Measurements from ENCODE around the gene SH3GL3. TPM values are rescaled to one million over a fixed set of nuclear protein-coding genes. Genes with fewer than 3 reads are reported as not detected.

SH3GL3 gene
- polyA plus RNA-seq, 4 donors = 0.16 to 0.84 TPM; not detected in 2

DNA sequence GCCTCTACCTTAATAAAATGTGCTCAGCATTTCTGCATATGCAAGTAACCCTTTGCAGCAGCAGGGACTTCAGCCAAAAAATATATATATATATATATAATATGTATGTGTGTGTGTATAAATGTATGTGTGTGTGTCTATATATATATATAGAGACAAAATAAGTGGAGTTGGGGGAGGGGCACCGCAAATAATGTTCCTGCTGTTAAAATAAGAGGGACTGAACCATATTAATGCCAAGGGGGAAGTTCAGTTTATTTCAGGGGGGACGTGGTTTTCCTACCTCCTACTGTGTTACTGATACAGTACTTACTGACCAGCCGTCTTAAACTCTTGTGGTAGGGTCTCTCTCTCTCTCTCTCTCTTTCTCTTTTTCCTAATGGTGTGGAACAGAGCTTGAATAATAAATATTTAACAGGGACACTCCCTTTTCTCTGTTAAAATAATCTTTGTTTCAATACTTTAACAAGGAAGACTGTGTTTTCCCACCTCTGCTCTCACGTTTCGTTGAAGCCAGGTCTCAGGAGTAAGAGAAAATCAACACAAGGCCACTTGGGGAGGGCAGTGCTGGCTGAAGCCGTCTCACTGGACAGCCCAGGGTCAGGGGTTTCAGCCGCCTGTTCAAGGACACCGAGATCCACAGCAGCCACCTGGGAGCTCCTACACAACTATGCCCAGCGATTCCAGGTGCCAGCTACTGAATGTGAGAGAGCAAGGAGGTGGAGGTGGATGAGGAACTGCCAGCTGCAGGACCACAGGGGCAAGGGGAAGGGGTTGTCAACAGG lies 164.0 kb downstream of the SH3GL3 start:
- Histone ChIP-seq H3K36me3 (ENCODE audit: control insufficient read depth in 3 of 3, insufficient read depth in 2 of 3, low read depth in 1 of 3, low read length in 3 of 3) (no peaks in the 10 kb centered on the region), H3K9me3 (ENCODE audit: control insufficient read depth in 2 of 2, insufficient read depth in 1 of 2, low read depth in 1 of 2, low read length in 1 of 2) (no peaks in the 10 kb centered on the region), H3K27ac (ENCODE audit: low read depth in 1 of 3, low read length in 2 of 3) (no peak overlapping the region), H3K27me3 (ENCODE audit: control insufficient read depth in 3 of 3, insufficient read depth in 3 of 3, low read length in 3 of 3) (no peaks in the 10 kb centered on the region), H3K4me1 (ENCODE audit: control insufficient read depth in 3 of 3, insufficient read depth in 2 of 3, low read depth in 1 of 3, low read length in 2 of 3) (no peaks in the 10 kb centered on the region), H3K4me3 (ENCODE audit: low read depth in 1 of 3, low read length in 3 of 3) (no peak overlapping the region)
- WGBS, 3 donors = 42 to 70% (median 53%) methylated on average over 9 of the region's 9 CpGs
- FAIRE-seq = no peak
- no peak for DNase-seq

DNA sequence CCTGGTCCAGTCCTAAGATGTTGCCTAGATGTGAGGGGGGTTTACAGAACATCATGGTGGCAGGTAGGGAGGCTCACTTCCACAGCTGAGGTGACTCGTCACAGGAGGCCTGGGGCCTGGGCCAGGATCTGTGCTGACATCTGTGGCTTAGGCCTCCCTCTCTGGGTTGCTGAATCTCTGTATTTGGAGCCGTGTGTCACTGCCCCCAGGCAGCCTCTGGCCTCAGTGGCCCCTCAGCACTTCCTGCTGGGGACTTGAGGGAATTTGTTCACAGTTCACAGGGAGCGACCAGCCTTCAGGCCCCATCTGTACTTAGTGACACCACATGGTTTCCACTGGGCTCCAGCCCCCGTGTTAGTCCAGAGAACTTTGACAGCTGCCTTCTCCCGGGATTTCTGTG lies 165.1 kb downstream of the SH3GL3 start:
- H3K27me3 ChIP-seq (ENCODE audit: control insufficient read depth in 3 of 3, insufficient read depth in 3 of 3, low read length in 3 of 3) = no peaks in the 10 kb centered on the region
- no peaks in the 10 kb centered on the region for H3K4me1 ChIP-seq (ENCODE audit: control insufficient read depth in 3 of 3, insufficient read depth in 2 of 3, low read depth in 1 of 3, low read length in 2 of 3)
- DNase-seq = no peak
- H3K27ac ChIP-seq (ENCODE audit: low read depth in 1 of 3, low read length in 2 of 3) = no peak overlapping the region
- no peaks in the 10 kb centered on the region for H3K9me3 ChIP-seq (ENCODE audit: control insufficient read depth in 2 of 2, insufficient read depth in 1 of 2, low read depth in 1 of 2, low read length in 1 of 2)
- H3K36me3 ChIP-seq (ENCODE audit: control insufficient read depth in 3 of 3, insufficient read depth in 2 of 3, low read depth in 1 of 3, low read length in 3 of 3) = no peaks in the 10 kb centered on the region
- H3K4me3 ChIP-seq (ENCODE audit: low read depth in 1 of 3, low read length in 3 of 3) = no peak overlapping the region
- no peak for FAIRE-seq
- WGBS, 3 donors = 68 to 77% (median 75%) methylated on average over 5 of the region's 5 CpGs

DNA sequence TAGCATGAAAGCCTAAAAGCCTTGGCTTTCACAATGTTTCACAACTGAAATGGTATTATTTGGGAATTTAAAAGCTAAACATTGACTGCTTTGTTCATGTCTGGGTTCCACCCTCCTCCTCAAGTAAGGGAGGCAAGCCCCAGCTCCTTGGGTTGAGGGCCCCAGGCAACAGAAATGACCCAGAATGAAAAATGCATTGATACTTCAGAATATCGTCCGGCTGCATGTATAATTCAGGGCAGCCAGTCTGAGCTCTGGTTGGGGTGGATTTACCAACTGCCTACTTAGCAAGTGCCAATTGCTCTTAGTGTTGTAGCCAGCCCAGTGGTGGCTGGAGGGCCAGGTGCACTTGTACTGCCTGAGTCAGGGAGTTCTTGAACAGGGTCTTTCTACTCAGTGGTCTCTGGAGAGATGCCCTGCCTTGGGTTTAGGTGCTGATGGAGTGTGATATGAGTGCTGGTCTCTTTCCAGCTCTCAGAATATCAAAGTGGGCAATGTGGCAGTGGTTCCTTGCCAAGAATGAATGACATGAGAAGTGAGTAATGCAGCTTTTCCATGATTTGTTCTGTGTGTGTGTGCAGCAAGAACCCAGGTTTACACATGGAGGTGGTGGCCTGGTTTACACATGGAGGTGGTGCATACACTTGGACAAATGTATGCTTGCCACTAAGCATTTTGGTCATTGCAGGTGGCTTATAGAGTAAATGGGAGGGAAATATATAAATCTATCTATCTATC lies 165.9 kb downstream of the SH3GL3 start:
- no peaks in the 10 kb centered on the region for H3K27me3 ChIP-seq (ENCODE audit: control insufficient read depth in 3 of 3, insufficient read depth in 3 of 3, low read length in 3 of 3)
- H3K4me1 ChIP-seq (ENCODE audit: control insufficient read depth in 3 of 3, insufficient read depth in 2 of 3, low read depth in 1 of 3, low read length in 2 of 3) = no peaks in the 10 kb centered on the region
- H3K36me3 ChIP-seq (ENCODE audit: control insufficient read depth in 3 of 3, insufficient read depth in 2 of 3, low read depth in 1 of 3, low read length in 3 of 3) = no peaks in the 10 kb centered on the region
- H3K27ac ChIP-seq (ENCODE audit: low read depth in 1 of 3, low read length in 2 of 3) = no peak overlapping the region
- FAIRE-seq (no peak), DNase-seq (no peak)
- 90 to 94% (median 92%) methylated on average over 2 of the region's 2 CpGs for WGBS, 3 donors
- no peak overlapping the region for H3K4me3 ChIP-seq (ENCODE audit: low read depth in 1 of 3, low read length in 3 of 3)
- H3K9me3 ChIP-seq (ENCODE audit: control insufficient read depth in 2 of 2, insufficient read depth in 1 of 2, low read depth in 1 of 2, low read length in 1 of 2) = no peaks in the 10 kb centered on the region

DNA sequence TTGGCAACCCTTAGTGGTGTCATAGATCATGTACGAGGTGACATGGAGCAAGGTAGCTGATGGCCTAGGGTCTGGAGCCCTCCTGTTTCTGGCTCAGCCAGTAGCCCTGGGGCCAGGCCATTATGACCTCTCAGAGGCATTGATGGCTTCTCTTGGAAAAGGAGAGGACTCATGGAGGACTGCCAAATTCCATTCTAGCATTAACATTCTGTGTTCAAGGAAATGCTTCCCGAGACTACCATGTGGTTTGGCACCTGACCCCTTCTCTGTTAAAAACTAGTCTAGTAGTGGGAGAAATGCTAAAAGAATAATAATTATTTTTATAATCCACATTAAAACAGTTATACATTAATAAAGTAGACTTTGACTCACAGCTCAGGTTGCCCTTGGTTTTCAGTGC lies 166.6 kb downstream of the SH3GL3 start:
- no peak for DNase-seq
- Histone ChIP-seq H3K36me3 (ENCODE audit: control insufficient read depth in 3 of 3, insufficient read depth in 2 of 3, low read depth in 1 of 3, low read length in 3 of 3) (no peaks in the 10 kb centered on the region), H3K27ac (ENCODE audit: low read depth in 1 of 3, low read length in 2 of 3) (no peak overlapping the region), H3K27me3 (ENCODE audit: control insufficient read depth in 3 of 3, insufficient read depth in 3 of 3, low read length in 3 of 3) (no peaks in the 10 kb centered on the region), H3K4me3 (ENCODE audit: low read depth in 1 of 3, low read length in 3 of 3) (no peak overlapping the region), H3K9me3 (ENCODE audit: control insufficient read depth in 2 of 2, insufficient read depth in 1 of 2, low read depth in 1 of 2, low read length in 1 of 2) (no peaks in the 10 kb centered on the region), H3K4me1 (ENCODE audit: control insufficient read depth in 3 of 3, insufficient read depth in 2 of 3, low read depth in 1 of 3, low read length in 2 of 3) (no peaks in the 10 kb centered on the region)
- FAIRE-seq = no peak
- WGBS, 3 donors = 68 to 78% (median 71%) methylated on average over 2 of the region's 2 CpGs

DNA sequence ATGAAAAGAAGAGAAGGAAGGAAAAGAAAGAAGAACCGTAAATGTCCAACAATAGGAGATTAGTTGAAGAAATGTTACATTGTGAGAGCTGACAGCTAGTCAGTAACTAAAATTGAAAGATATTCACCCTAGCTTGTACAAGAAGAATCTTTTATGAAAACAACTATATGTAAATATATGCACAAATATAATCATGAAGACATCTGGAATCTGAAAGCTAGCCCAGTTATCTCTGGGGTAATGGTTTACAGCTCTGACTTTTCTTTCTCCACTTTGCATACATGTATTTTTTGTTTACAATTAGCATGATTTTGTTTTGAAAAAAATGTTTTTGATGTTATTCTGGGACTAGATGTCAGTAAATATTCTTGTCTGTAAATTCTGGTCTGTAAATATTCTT lies 169.7 kb downstream of the SH3GL3 start:
- no peaks in the 10 kb centered on the region for H3K36me3 ChIP-seq (ENCODE audit: control insufficient read depth in 3 of 3, insufficient read depth in 2 of 3, low read depth in 1 of 3, low read length in 3 of 3)
- 69 to 77% (median 71%) methylated on average over 1 of the region's 1 CpG for WGBS, 3 donors
- FAIRE-seq (no peak), DNase-seq (no peak)
- H3K4me3 ChIP-seq (ENCODE audit: low read depth in 1 of 3, low read length in 3 of 3) = no peak overlapping the region
- H3K4me1 ChIP-seq (ENCODE audit: control insufficient read depth in 3 of 3, insufficient read depth in 2 of 3, low read depth in 1 of 3, low read length in 2 of 3) = no peaks in the 10 kb centered on the region
- H3K9me3 ChIP-seq (ENCODE audit: control insufficient read depth in 2 of 2, insufficient read depth in 1 of 2, low read depth in 1 of 2, low read length in 1 of 2) = no peaks in the 10 kb centered on the region
- H3K27me3 ChIP-seq (ENCODE audit: control insufficient read depth in 3 of 3, insufficient read depth in 3 of 3, low read length in 3 of 3) = no peaks in the 10 kb centered on the region
- no peak overlapping the region for H3K27ac ChIP-seq (ENCODE audit: low read depth in 1 of 3, low read length in 2 of 3)

DNA sequence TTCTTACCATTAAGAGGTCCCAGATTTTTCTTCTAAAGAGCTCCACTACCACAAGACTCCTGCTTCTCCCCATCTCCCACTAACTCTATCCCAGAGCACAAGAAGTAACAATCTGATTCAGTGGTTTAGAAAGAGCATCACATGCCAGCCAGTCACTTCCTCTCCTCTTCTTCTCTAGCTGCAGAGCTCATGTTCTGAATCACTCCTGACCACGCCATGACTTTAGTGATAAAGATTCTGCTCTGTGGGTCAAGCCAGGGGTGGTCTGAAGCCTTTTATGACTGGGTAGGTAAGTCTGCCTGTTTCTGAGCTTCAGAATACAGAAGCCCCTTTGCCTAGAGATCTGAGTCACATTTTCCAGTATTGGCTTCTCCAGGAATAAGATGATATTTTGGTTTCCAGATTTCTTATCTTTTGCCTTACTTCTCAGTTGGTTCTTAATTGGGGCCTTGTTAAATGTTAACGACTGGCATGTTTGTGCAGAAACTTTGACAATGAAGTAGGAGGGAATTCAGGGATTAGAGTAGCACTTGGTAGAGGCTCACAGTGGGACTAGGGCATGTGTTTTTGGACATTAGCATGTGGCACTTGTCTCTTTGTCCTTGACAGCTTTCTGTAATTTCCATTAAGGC lies 179.1 kb downstream of the SH3GL3 start:
- no peak overlapping the region for H3K27ac ChIP-seq (ENCODE audit: low read depth in 1 of 3, low read length in 2 of 3)
- no peak overlapping the region for H3K4me3 ChIP-seq (ENCODE audit: low read depth in 1 of 3, low read length in 3 of 3)
- FAIRE-seq (no peak), DNase-seq (no peak)
- H3K4me1 ChIP-seq (ENCODE audit: control insufficient read depth in 3 of 3, insufficient read depth in 2 of 3, low read depth in 1 of 3, low read length in 2 of 3) = no peaks in the 10 kb centered on the region
- 26 to 61% (median 36%) methylated on average over 2 of the region's 2 CpGs for WGBS, 3 donors
- no peaks in the 10 kb centered on the region for H3K36me3 ChIP-seq (ENCODE audit: control insufficient read depth in 3 of 3, insufficient read depth in 2 of 3, low read depth in 1 of 3, low read length in 3 of 3)
- H3K27me3 ChIP-seq (ENCODE audit: control insufficient read depth in 3 of 3, insufficient read depth in 3 of 3, low read length in 3 of 3) = no peaks in the 10 kb centered on the region
- H3K9me3 ChIP-seq (ENCODE audit: control insufficient read depth in 2 of 2, insufficient read depth in 1 of 2, low read depth in 1 of 2, low read length in 1 of 2) = no peaks in the 10 kb centered on the region

DNA sequence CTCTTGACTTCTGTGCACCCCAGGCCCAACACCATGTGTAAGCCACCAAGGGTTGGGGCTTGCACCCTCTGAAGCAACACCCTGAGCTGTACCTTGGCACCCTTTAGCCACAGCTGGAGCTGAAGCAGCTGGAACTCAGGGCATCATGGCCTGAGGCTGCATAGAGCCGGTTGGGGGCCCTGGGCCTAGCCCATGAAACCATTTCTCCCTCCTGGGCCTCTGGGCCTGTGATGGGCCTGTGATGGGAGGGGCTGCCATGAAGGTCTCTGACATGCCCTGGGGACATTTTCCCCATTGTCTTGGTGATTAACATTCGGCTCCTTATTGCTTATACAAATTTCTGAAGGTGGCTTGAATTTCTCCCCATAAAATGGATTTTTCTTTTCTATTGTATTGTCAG lies 184.4 kb downstream of the SH3GL3 start:
- no peak overlapping the region for H3K27ac ChIP-seq (ENCODE audit: low read depth in 1 of 3, low read length in 2 of 3)
- DNase-seq (no peak), FAIRE-seq (no peak)
- no peaks in the 10 kb centered on the region for H3K27me3 ChIP-seq (ENCODE audit: control insufficient read depth in 3 of 3, insufficient read depth in 3 of 3, low read length in 3 of 3)
- H3K9me3 ChIP-seq (ENCODE audit: control insufficient read depth in 2 of 2, insufficient read depth in 1 of 2, low read depth in 1 of 2, low read length in 1 of 2) = no peaks in the 10 kb centered on the region
- no peak overlapping the region for H3K4me3 ChIP-seq (ENCODE audit: low read depth in 1 of 3, low read length in 3 of 3)
- H3K4me1 ChIP-seq (ENCODE audit: control insufficient read depth in 3 of 3, insufficient read depth in 2 of 3, low read depth in 1 of 3, low read length in 2 of 3) = no peaks in the 10 kb centered on the region
- WGBS, 3 donors = 66 to 86% (median 81%) methylated on average over 2 of the region's 2 CpGs
- H3K36me3 ChIP-seq (ENCODE audit: control insufficient read depth in 3 of 3, insufficient read depth in 2 of 3, low read depth in 1 of 3, low read length in 3 of 3) = no peaks in the 10 kb centered on the region

DNA sequence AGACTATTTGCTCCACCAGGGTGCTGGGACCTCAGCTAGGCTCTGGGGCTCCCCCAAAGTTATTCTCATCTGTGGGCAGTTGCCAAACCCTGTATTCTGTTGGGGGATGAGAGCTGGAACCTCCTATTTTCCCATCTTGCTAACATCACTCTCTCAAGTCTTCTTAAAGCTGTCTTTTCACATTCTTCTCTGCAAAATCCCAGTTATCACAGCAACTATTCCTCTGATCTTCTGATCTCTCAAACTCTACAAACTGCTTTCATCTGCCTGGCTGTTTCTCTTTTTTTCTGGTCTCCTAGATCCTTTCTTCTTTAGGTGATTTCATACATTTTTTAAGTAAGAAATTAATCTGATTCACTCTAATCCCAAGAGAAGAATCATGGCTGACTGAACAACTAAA lies 196.1 kb downstream of the SH3GL3 start:
- no peak for DNase-seq
- no peak for FAIRE-seq
- Histone ChIP-seq H3K4me1 (ENCODE audit: control insufficient read depth in 3 of 3, insufficient read depth in 2 of 3, low read depth in 1 of 3, low read length in 2 of 3) (no peaks in the 10 kb centered on the region), H3K27ac (ENCODE audit: low read depth in 1 of 3, low read length in 2 of 3) (no peak overlapping the region), H3K4me3 (ENCODE audit: low read depth in 1 of 3, low read length in 3 of 3) (no peak overlapping the region), H3K9me3 (ENCODE audit: control insufficient read depth in 2 of 2, insufficient read depth in 1 of 2, low read depth in 1 of 2, low read length in 1 of 2) (peaks cover 0 to 7% of the 10 kb centered on the region in 2 donors), H3K36me3 (ENCODE audit: control insufficient read depth in 3 of 3, insufficient read depth in 2 of 3, low read depth in 1 of 3, low read length in 3 of 3) (no peaks in the 10 kb centered on the region), H3K27me3 (ENCODE audit: control insufficient read depth in 3 of 3, insufficient read depth in 3 of 3, low read length in 3 of 3) (no peaks in the 10 kb centered on the region)
